ENCODE measurements around the gene RNF31.

The RNF31 gene

GRCh38 chr14:24141097-24141880 is 6.0 kb upstream of the RNF31 start, which contains the start of gene EMC9:
Gene EMC9 (minus strand): TSS chr14:24141591. CDS start chr14:24141304, 287 bp downstream.
- TF ChIP-seq CTCF (IDR thresholded peaks at IDR 0.05; ENCODE audit: low read depth, low read length), result peak; percentile 19; the same call in 1 of the 2 replicates
- peak within 1 kb of the TSS; percentile 73 for H3K4me3 ChIP-seq (ENCODE audit: low read depth, low read length)

- no peak overlapping the region for H3K4me3 ChIP-seq (ENCODE audit: low read depth, low read length)
- no peak for TF ChIP-seq CTCF (IDR thresholded peaks at IDR 0.05; ENCODE audit: low read depth, low read length)
Measured at GRCh38 chr14:24143511-24143910, 3.8 kb upstream of the RNF31 start.

- H3K4me3 ChIP-seq (ENCODE audit: low read depth, low read length), result no peak overlapping the region
- TF ChIP-seq CTCF (IDR thresholded peaks at IDR 0.05; ENCODE audit: low read depth, low read length), result no peak
Measured at GRCh38 chr14:24144451-24144850, 2.8 kb upstream of the RNF31 start.

GRCh38 chr14:24145219-24145618 is 2.1 kb upstream of the RNF31 start:
- no peak for TF ChIP-seq CTCF (IDR thresholded peaks at IDR 0.05; ENCODE audit: low read depth, low read length)
- peak overlapping the region; percentile 75 for H3K4me3 ChIP-seq (ENCODE audit: low read depth, low read length)

GRCh38 chr14:24145690-24146452 is 1.4 kb upstream of the RNF31 start:
- no peak for TF ChIP-seq CTCF (IDR thresholded peaks at IDR 0.05; ENCODE audit: low read depth, low read length)
- H3K4me3 ChIP-seq (ENCODE audit: low read depth, low read length), result peak overlapping the region; percentile 75

GRCh38 chr14:24146453-24146977 is 783 bp upstream of the RNF31 start, which contains the start of gene PSME2:
Gene PSME2 (minus strand): TSS chr14:24146610. CDS start chr14:24146581, 29 bp downstream.
- TF ChIP-seq CTCF (IDR thresholded peaks at IDR 0.05; ENCODE audit: low read depth, low read length), result no peak
- peak within 1 kb of the TSS; percentile 75 for H3K4me3 ChIP-seq (ENCODE audit: low read depth, low read length)
